B cell (primary cell): ENCODE results near the gene ERRFI1. TPM values are rescaled to one million over a fixed set of nuclear protein-coding genes. Genes with fewer than 3 reads are reported as not detected.

Experiments
- ATAC-seq: fragments of 200-7000 bp; cut with Tn5 transposase; one replicate; pipeline ENCODE4 v1.10.0; 2021; ENCODE audit warnings: low read depth, mild to moderate bottlenecking, moderate number of reproducible peaks, moderate library complexity
- CTCF ChIA-PET: fragments of 350-600 bp; sonication (Branson Sonifier 250); formaldehyde crosslinking; loops from one replicate; lab custom pipeline; 2021; ENCODE audit warnings: antibody characterized with exemption, inconsistent platforms; lab: Charles Lee
- POLR2A ChIA-PET: fragments of 350-600 bp; sonication (Branson Sonifier 250); formaldehyde crosslinking; loops from one replicate; lab custom pipeline; 2021; ENCODE audit warnings: antibody characterized with exemption; lab: Charles Lee
- DNase-seq: peaks from one replicate; pipeline ENCODE4 v3.0.0; 2013
- H2AFZ ChIP-seq: 2 replicates; pipeline ENCODE4 v1.6.1; 2012; ENCODE audit warnings: mild to moderate bottlenecking, low read depth, low read length; ENCODE audit not compliant: insufficient read depth, poor library complexity, severe bottlenecking
- H3K27ac ChIP-seq, 2 donors: 1 replicate in 1 of 2; 2 replicates in 1 of 2; pipeline ENCODE4 v1.5.1; 2012 to 2013; ENCODE audit warnings: low read length in 2 of 2, mild to moderate bottlenecking in 2 of 2, moderate library complexity in 1 of 2
- H3K27me3 ChIP-seq, 4 experiments: fragments of 200-600 bp in 1 of 4; sonication (generic) in 1 of 4; replicated peaks in 1 of 4; 1 replicate in 2 of 4; 2 replicates in 2 of 4; pipeline versions ENCODE4 v1.6.1 to v1.7.0; 2013 to 2016; ENCODE audit warnings: low read length in 3 of 4, mild to moderate bottlenecking in 2 of 4, mixed read lengths in 1 of 4, moderate library complexity in 1 of 4; ENCODE audit not compliant: insufficient read depth in 4 of 4, control insufficient read depth in 3 of 4; ENCODE audit errors: control extremely low read depth in 1 of 4
- H3K36me3 ChIP-seq, 2 experiments: replicated peaks in 1 of 2; 1 replicate in 1 of 2; 2 replicates in 1 of 2; pipeline versions ENCODE4 v1.6.1 to v1.7.1; 2013; ENCODE audit warnings: low read length in 1 of 2; ENCODE audit not compliant: insufficient read depth in 2 of 2, control insufficient read depth in 1 of 2; ENCODE audit errors: control extremely low read depth in 1 of 2, extremely low read depth in 1 of 2
- H3K4me1 ChIP-seq, 2 donors: fragments of 200-600 bp in 1 of 2; sonication (generic) in 1 of 2; 1 replicate in 1 of 2; 2 replicates in 1 of 2; pipeline versions ENCODE4 v1.5.1 to v1.6.1; 2013 to 2017; ENCODE audit warnings: low read length in 2 of 2; ENCODE audit not compliant: control insufficient read depth in 2 of 2, insufficient read depth in 2 of 2
- H3K4me2 ChIP-seq: replicated peaks from 2 replicates; pipeline ENCODE3; 2012; ENCODE audit warnings: mild to moderate bottlenecking, low read depth, low read length; ENCODE audit not compliant: poor library complexity, severe bottlenecking
- H3K4me3 ChIP-seq, 5 experiments: fragments of 200-600 bp in 1 of 5; sonication (generic) in 1 of 5; 1 replicate in 3 of 5; 2 replicates in 2 of 5; pipeline versions ENCODE4 v1.5.1 to v1.7.0; 2011 to 2016; ENCODE audit warnings: low read length in 4 of 5, mild to moderate bottlenecking in 4 of 5, low read depth in 2 of 5, control low read depth in 1 of 5, moderate library complexity in 1 of 5; ENCODE audit not compliant: insufficient read depth in 1 of 5; ENCODE audit errors: control extremely low read depth in 1 of 5, extremely low read depth in 1 of 5
- H3K79me2 ChIP-seq: fragments of 200-600 bp; sonication (generic); one replicate; pipeline ENCODE4 v1.6.0; 2016; ENCODE audit warnings: low read length; ENCODE audit not compliant: control insufficient read depth, insufficient read depth
- H3K9ac ChIP-seq: fragments of 200-600 bp; sonication (generic); 2 replicates; pipeline ENCODE4 v1.6.1; 2017; ENCODE audit warnings: mild to moderate bottlenecking, low read length, moderate library complexity
- H3K9me3 ChIP-seq, 3 donors: one replicate each; pipeline versions ENCODE4 v1.6.1 to v1.7.1; 2013; ENCODE audit warnings: low read length in 2 of 3; ENCODE audit not compliant: control insufficient read depth in 2 of 3, insufficient read depth in 1 of 3; ENCODE audit errors: control extremely low read depth in 1 of 3
- H4K20me1 ChIP-seq: 2 replicates; pipeline ENCODE4 v1.6.0; 2012; ENCODE audit warnings: mild to moderate bottlenecking, low read length; ENCODE audit not compliant: insufficient read depth, control insufficient read depth, poor library complexity, severe bottlenecking
- H3K27ac Mint-ChIP-seq: one replicate; pipeline ENCODE4 v1.8.0; 2021; ENCODE audit warnings: mixed read lengths
- H3K27me3 Mint-ChIP-seq: one replicate; pipeline ENCODE4 v1.8.0; 2021; ENCODE audit warnings: mixed read lengths
- H3K4me1 Mint-ChIP-seq: one replicate; pipeline ENCODE4 v1.8.0; 2021; ENCODE audit warnings: mixed read lengths
- H3K4me3 Mint-ChIP-seq: one replicate; pipeline ENCODE4 v1.8.0; 2021; ENCODE audit warnings: mixed read lengths
- H3K9me3 Mint-ChIP-seq: one replicate; pipeline ENCODE4 v1.8.0; 2022; ENCODE audit warnings: mixed read lengths; ENCODE audit not compliant: insufficient read depth
- EZH2 ChIP-seq: IDR thresholded peaks from 2 replicates; pipeline ENCODE4 v1.6.1; 2012; ENCODE audit warnings: borderline replicate concordance, low read depth, mild to moderate bottlenecking, moderate library complexity, low read length; ENCODE audit not compliant: insufficient read depth, poor library complexity, severe bottlenecking
- whole genome bisulfite sequencing: methylation state at CpG from one replicate; pipeline ENCODE4 v1.1.5; 2013; ENCODE audit warnings: missing lambda C conversion rate; ENCODE audit not compliant: insufficient coverage; 5-methylcytosine and 5-hydroxymethylcytosine counted together
- intact Hi-C: fragments of 100-400 bp; cut with micrococcal nuclease; formaldehyde crosslinking; loops from one replicate; pipeline ENCODE4 v1.10.0; 2022
- polyA plus RNA-seq: library from polyadenylated mRNA; depleted of rRNA; stranded (reverse); fragments of >200 nt; gene quantifications from 2 replicates; pipeline ENCODE4 v1.2.3, GENCODE V29; 2012
- total RNA-seq, 2 donors: library from RNA; stranded (reverse); fragments of 120-200 nt in 1 of 2; gene quantifications; 1 replicate in 1 of 2; 2 replicates in 1 of 2; pipeline versions ENCODE4 v1.2.3 to v1.2.4, GENCODE V29; 2013 to 2022
- TF ChIP-seq, protein P1 (sequence below): fragments of 200-600 bp; IDR thresholded peaks from one replicate; pipeline ENCODE4 v1.8.0; 2022; ENCODE audit warnings: antibody characterized with exemption, mild to moderate bottlenecking

ERRFI1 gene
- total and polyA plus RNA-seq, 2 donors (not counting 1 experiment from before 2014, with no cell fraction given), result 1.5 to 2.0 TPM

DNA sequence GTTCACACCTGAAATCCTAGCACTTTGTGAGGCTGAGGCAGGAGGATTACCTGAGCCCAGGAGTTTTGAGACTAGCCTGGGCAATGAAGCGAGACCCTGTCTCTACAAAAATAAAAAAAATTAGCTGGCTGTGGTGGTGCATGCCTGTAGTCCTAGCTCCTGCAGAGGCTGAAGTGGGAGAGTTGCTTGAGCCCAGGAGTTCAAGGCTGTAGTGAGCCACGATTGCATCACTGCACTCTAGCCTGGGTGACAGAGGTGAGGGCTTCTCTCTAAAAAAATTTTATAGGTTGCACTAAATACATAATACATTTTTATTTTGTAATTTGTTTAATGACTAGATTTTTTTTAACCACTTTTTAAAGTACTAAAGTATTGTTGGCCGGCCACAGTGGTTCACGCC lies 58.5 kb downstream of the ERRFI1 start:
- Histone ChIP-seq H3K27me3 (no peaks in the 10 kb centered on the region), H3K9ac (no peak overlapping the region), H4K20me1 (peaks cover 46% of the 10 kb centered on the region), H3K9me3 (no peaks in the 10 kb centered on the region), H3K4me1 (peaks cover 5 to 10% of the 10 kb centered on the region in 2 donors), H3K36me3 (peaks cover 11 to 67% of the 10 kb centered on the region in 2 experiments), H3K79me2 (peaks cover 81% of the 10 kb centered on the region), H2AFZ (no peak overlapping the region), H3K4me2 (no peak overlapping the region), H3K4me3 (no peak overlapping the region), H3K27ac (no peak overlapping the region)
- TF ChIP-seq EZH2, result no peak
- TF ChIP-seq, protein P1, sequence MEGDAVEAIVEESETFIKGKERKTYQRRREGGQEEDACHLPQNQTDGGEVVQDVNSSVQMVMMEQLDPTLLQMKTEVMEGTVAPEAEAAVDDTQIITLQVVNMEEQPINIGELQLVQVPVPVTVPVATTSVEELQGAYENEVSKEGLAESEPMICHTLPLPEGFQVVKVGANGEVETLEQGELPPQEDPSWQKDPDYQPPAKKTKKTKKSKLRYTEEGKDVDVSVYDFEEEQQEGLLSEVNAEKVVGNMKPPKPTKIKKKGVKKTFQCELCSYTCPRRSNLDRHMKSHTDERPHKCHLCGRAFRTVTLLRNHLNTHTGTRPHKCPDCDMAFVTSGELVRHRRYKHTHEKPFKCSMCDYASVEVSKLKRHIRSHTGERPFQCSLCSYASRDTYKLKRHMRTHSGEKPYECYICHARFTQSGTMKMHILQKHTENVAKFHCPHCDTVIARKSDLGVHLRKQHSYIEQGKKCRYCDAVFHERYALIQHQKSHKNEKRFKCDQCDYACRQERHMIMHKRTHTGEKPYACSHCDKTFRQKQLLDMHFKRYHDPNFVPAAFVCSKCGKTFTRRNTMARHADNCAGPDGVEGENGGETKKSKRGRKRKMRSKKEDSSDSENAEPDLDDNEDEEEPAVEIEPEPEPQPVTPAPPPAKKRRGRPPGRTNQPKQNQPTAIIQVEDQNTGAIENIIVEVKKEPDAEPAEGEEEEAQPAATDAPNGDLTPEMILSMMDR, result no peak
- intact Hi-C loops, result no loop called here
- no peaks in the 10 kb centered on the region for H3K9me3 Mint-ChIP-seq
- DNase-seq (no peak), ATAC-seq (no peak)
- H3K27me3 Mint-ChIP-seq, result no peaks in the 10 kb centered on the region
- H3K4me1 Mint-ChIP-seq, result peaks cover 30% of the 10 kb centered on the region
- WGBS, result 100% methylated on average over 1 of the region's 4 CpGs
- H3K27ac Mint-ChIP-seq, result no peak overlapping the region
- H3K4me3 Mint-ChIP-seq, result no peak overlapping the region
- POLR2A ChIA-PET, result no interaction called here
- CTCF ChIA-PET, result no interaction called here

DNA sequence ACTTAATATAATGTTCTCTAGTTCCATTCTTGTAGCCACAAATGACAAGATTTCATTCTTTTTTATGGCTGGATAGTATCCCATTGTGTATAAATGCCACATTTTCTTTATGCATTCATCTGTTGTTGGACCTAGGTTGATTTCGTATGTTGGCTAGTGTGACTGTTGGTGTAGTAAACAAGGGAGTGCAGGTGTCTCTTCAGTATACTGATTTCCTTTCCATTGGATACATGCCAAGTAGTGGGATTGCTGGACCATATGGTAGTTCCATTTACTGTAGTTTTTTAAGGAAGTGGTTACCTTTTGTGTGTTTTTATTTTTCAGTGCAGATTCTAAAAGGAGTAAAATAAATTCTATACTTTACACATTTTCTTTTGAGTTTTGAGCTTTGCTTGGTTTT lies 58.9 kb downstream of the ERRFI1 start:
- Histone ChIP-seq H3K36me3 (peaks cover 11 to 65% of the 10 kb centered on the region in 2 experiments), H3K79me2 (peaks cover 83% of the 10 kb centered on the region), H2AFZ (no peak overlapping the region), H3K27ac (no peak overlapping the region), H3K9ac (no peak overlapping the region), H3K4me2 (no peak overlapping the region), H3K27me3 (no peaks in the 10 kb centered on the region), H4K20me1 (peaks cover 46% of the 10 kb centered on the region), H3K9me3 (no peaks in the 10 kb centered on the region), H3K4me1 (peaks cover 9 to 14% of the 10 kb centered on the region in 2 donors), H3K4me3 (no peak overlapping the region)
- intact Hi-C loops, result no loop called here
- TF ChIP-seq, protein P1, result no peak
- TF ChIP-seq EZH2, result no peak
- Mint-ChIP-seq H3K4me1 (peaks cover 35% of the 10 kb centered on the region), H3K27ac (no peak overlapping the region), H3K9me3 (no peaks in the 10 kb centered on the region), H3K27me3 (no peaks in the 10 kb centered on the region), H3K4me3 (no peak overlapping the region)
- ATAC-seq (no peak), DNase-seq (no peak)
- ChIA-PET POLR2A (no interaction called here), CTCF (no interaction called here)
- no CpG with 5 or more reads among the region's 1 CpG for WGBS
